Endothelial cell of umbilical vein (primary cell): ENCODE measurements around the gene DENND1A.

Source experiments
- CTCF ChIP-seq, 2 donors: IDR thresholded peaks; 1 replicate in 1 of 2; 2 replicates in 1 of 2; pipeline ENCODE4 v1.5.1; 2011; ENCODE audit warnings: low read length in 2 of 2, mild to moderate bottlenecking in 2 of 2, moderate library complexity in 2 of 2, control low read depth in 1 of 2, inconsistent platforms in 1 of 2, low read depth in 1 of 2; ENCODE audit not compliant: insufficient read depth in 1 of 2; ENCODE audit errors: extremely low read depth in 1 of 2
- EZH2 ChIP-seq: IDR thresholded peaks from 2 replicates; pipeline ENCODE4 v1.6.1; 2012; ENCODE audit warnings: borderline replicate concordance, low read depth, mild to moderate bottlenecking, moderate library complexity, low read length, inconsistent platforms; ENCODE audit not compliant: severe bottlenecking
- FOS ChIP-seq: IDR thresholded peaks from 2 replicates; pipeline ENCODE4 v1.6.1; 2011; ENCODE audit warnings: mild to moderate bottlenecking, low read length, moderate library complexity, borderline replicate concordance; ENCODE audit not compliant: insufficient read depth
- GATA2 ChIP-seq: IDR thresholded peaks from 2 replicates; pipeline ENCODE4 v1.7.0; 2011; ENCODE audit warnings: low read depth, mild to moderate bottlenecking, moderate library complexity, mixed read lengths, low read length; ENCODE audit not compliant: insufficient read length, insufficient read depth
- JUN ChIP-seq: IDR thresholded peaks from 2 replicates; pipeline ENCODE4 v1.6.1; 2011; ENCODE audit warnings: borderline replicate concordance, low read depth; ENCODE audit not compliant: insufficient read length, insufficient read depth
- MAX ChIP-seq: IDR thresholded peaks from 2 replicates; pipeline ENCODE4 v1.6.1; 2011; ENCODE audit not compliant: insufficient read depth, insufficient read length
- MYC ChIP-seq: IDR thresholded peaks from one replicate; pipeline ENCODE4 v1.6.1; 2011; ENCODE audit warnings: mild to moderate bottlenecking, low read depth, low read length
- POLR2A ChIP-seq: IDR thresholded peaks from 2 replicates; pipeline ENCODE4 v1.6.1; 2012; ENCODE audit warnings: low read depth, mild to moderate bottlenecking, control low read depth, low read length
- POLR2AphosphoS5 ChIP-seq: IDR thresholded peaks from 2 replicates; pipeline ENCODE4 v1.6.1; 2012; ENCODE audit warnings: low read depth, mild to moderate bottlenecking, control low read depth, low read length, moderate library complexity; ENCODE audit not compliant: insufficient read depth

DNA sequence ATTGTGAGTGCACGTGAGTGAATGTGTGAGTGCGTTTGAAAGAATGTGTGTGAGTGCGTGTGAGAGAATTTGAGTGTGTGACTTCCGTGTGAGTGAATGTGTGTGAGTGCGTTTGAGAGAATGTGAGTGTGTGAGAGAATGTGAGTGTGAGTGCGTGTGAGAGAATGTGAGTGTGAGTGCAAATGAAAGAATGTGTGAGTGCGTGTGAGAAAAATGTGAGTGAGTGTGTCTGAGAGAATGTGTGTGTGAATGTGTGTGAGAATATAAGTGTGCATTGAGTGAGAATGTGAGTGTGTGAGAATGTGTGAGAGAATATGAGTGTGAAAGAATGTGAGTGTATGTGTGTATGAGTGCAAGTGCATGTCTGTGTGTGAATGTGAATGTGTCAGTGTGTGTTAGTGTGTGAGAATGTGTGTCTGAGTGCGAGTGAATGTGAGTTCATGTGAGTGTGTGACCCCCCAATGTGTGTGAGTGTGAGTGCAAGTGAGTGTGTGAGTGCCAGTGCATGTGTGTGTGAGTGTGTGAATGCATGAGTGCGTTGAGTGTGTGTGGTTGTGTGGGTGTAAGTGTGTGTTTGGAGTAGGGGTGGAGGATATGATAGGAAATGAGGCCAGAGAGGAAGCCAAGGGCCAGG, 43.8 kb upstream of the DENND1A start:
- TF ChIP-seq JUN: no peak
- no peak for TF ChIP-seq CTCF (IDR thresholded peaks at IDR 0.05; ENCODE audit: extremely low read depth in 1 of 2, insufficient read depth in 1 of 2, low read depth in 1 of 2, low read length in 2 of 2)
- no peak for TF ChIP-seq POLR2AphosphoS5
- TF ChIP-seq EZH2: no peak
- no peak for TF ChIP-seq POLR2A
- TF ChIP-seq FOS: no peak
- no peak for TF ChIP-seq MAX
- no peak for TF ChIP-seq GATA2
- TF ChIP-seq MYC: no peak
